ENCODE results near the gene WDR35.

Gene WDR35

GRCh38 chr2:19989667-19990415 is at the start of gene WDR35:
TSS of gene WDR35 (minus strand) at chr2:19990105. CDS start at chr2:19990015, 90 bp downstream.
- DNase-seq = peak; percentile 80

DNA sequence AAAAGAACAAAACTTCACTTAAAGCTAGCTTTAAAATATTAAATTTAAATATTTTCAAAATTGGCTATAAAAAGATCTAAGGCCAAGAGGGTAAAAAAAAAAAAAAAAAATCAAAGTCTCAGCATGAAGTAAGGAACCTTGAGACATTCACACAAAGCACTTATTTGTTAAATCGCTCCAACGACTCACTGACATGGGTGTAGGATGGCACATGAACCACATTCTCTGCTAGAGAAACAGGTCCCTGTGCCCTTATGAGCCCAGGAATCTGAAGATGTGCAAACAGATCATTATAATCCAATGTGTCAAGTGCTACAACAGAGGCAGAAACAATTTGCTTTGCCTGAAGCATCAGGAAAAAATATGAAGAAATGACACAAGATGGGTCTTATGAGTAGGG is 47.8 kb upstream of the WDR35 start:
- DNase-seq = no peak

DNA sequence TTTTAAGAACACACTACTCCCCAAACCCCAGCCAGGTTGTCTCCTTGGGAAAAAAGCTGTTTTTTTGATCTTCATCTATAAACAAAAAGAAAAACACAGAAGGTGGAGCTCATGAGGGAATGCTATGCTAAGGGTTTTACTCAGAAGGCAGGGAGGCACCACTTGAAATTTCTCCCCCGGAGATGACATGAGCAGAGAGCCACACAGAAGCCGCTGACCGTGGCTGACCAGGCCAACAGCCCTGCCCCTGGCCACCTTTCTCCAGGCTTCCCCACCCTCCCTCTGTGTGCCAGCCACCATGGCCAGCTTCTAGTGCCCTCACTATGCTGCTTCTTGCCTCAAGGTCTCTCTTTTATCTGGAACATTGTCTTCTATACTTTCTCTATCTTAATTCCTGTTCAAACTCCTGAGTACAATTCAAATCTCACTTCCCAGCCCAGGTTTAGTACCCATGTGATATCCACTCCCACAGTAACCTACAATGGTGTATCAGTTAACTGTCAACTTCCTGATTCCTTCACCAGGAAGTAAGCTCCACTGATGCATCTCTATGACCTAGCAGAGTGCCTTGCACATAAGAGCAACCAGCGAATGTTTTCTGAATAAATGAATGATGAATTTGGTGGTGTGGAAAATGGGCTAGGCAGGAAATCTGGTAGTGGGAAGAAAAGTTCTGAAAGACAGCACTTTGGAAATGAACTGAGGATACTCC is 46.2 kb upstream of the WDR35 start:
- DNase-seq = no peak

- DNase-seq = no peak
Observed at GRCh38 chr2:20034821-20035220, 44.9 kb upstream of the WDR35 start.

GRCh38 chr2:20034218-20034617 is 44.3 kb upstream of the WDR35 start:
- DNase-seq = no peak

- no peak for DNase-seq
Observed at GRCh38 chr2:20033322-20033721, 43.4 kb upstream of the WDR35 start.

DNA sequence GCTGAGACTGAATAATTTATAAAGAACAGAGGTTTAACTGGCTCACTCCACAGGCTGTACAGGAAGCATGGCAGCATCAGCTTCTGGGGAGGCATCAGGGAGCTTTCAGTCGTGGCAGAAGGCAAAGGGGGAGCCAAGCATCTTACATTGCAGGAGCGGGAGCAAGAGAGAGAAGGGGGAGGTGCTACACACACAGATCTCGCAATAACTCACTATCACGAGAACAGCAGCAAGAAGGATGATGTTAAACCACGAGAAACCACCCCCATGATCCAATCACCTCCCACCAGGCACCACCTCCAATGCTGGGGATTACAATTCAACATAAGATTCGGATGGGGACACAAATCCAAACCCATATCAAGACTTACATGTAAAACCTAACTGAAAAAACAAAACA is 40.3 kb upstream of the WDR35 start:
- no peak for DNase-seq

DNA sequence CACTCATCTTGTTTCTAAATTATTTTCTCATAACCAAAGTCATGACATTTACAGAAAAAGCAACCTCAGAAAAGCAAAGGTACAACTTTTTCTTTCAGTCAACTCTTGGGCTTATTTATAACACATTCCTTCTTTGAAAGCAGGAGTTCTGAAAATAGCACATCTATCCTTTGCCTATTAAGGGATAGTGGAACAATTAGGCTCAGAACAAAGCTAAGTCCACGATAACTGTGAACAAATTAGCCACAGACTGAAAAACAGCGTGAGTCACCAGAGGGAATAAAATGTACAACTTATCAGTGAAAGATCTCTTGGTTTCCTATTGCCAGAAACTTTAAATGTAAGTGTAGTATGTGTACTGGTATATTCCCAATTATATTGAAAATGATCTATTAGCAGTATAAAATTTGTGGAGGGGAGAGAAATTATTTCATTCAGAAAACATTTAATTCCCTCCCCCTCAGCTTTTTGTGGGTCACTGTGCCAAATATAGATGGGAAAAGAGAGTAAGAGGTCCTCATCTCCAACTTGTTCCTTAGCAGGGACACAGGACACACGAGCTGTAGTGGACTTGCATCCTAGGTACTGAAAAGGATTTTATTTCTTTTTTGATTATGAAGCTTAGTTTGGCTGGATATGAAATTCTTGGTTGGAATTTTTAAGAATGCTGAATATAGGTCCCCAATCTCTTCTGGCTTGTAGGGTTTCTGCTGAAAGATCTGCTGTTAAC is 38.0 kb upstream of the WDR35 start:
- no peak for DNase-seq

DNA sequence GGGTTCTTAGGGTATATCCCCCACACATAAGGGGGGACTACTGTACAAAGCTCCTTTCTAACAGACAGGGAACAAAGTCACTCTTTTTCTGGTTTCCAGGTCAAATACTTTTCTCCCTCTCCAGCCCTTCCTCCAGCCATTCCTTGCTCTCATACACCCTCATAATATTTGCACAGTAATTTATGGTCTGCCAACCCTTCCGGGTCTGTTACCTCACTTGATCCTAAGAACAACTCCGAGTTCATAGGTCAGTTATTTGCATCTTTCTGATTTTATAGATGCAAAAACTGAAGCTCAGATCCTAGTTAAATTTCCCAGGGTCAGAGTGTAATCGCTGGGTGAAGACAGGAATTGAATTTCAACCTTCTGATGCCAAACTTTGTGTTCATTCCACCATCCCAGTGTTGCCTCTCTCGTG is 37.4 kb upstream of the WDR35 start:
- DNase-seq = no peak

DNA sequence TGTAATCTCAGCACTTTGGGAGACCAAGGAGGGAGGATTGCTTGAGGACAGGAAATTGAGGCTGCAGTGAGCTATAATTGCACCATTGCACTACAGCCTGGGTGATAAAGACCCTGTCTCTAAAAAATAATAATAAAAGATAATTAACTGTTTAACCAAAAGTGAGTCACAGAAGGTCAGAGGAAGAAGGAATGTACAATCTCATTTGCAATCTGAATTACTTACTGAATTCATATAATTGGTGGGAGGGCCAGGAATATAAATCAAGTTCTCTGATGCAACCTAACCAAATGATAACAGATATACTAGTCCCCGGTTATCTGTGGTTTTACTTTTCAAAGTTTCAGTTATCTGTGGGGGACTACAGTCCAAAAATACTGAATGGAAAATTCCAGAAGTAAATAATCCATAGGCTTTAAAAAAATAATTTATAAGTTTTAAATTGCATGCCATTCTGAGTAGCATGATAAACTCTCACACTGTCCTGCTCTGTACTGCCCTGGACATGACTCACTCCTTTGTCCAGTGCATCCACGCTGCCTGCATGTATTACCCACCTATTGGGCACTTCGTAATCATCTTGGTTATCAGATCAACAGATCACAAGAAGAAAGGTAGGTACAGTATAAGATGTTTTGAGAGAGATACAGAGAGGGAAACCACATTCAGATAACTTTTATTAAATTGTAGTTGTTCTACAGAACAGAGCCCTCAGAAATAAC is 35.3 kb upstream of the WDR35 start:
- DNase-seq = no peak

- no peak for DNase-seq
Observed at GRCh38 chr2:20023688-20024087, 33.8 kb upstream of the WDR35 start.

DNA sequence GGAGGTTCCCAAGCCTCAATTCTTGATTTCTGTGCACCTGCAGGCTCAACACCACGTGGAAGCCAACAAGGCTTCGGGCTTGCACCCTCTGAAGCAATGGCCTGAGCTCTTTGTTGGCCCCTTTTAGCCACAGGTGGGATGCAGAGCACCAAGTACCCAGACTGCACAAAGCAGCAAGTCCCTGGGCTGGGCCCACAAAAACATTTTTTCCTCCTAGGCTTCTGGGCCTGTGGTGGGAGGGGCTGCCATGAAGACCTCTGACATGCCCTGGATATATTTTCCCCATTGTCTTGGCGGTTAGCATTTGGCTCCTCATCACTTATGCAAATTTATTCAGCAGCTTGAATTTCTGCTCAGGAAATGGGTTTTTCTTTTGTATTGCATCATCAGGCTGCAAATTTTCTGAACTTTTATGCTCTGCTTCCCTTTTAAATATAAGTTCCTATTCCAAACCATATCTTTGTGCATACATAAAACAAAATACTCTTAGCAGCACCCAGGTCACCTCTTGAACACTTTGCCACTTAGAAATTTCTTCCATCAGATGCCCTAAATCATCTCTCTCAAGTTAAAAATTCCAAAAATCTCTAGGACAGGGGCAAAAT is 31.6 kb upstream of the WDR35 start:
- no peak for DNase-seq

- no peak for DNase-seq
Observed at GRCh38 chr2:20019747-20020146, 29.8 kb upstream of the WDR35 start.

DNA sequence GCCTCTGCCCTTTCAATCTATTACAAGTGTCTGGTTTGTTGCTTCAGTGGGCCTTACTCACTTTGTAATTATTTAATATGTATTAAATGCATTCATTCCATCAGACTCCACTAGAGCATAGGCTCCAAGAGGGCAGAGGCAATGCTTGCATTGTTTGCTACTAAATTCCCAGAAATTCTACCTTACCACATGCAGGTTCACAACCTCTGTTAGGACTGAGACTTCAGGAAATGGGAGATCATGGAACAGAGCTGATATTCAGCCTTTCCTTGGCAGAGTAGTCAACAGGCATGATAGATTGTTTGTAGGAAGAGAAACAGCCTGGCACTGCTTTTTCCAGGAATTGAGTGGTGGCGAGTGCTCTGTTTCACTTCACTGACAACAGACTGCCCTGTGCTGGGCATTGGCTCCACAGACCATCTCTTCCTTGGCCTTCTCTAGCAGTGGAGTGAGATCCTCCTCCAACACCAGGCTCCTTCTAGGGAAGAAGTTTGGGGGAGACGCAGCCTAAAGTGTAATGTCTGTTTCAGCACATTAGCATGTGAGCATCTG is 28.8 kb upstream of the WDR35 start:
- no peak for DNase-seq

GRCh38 chr2:20016346-20016745 is 26.4 kb upstream of the WDR35 start:
- DNase-seq = no peak

DNA sequence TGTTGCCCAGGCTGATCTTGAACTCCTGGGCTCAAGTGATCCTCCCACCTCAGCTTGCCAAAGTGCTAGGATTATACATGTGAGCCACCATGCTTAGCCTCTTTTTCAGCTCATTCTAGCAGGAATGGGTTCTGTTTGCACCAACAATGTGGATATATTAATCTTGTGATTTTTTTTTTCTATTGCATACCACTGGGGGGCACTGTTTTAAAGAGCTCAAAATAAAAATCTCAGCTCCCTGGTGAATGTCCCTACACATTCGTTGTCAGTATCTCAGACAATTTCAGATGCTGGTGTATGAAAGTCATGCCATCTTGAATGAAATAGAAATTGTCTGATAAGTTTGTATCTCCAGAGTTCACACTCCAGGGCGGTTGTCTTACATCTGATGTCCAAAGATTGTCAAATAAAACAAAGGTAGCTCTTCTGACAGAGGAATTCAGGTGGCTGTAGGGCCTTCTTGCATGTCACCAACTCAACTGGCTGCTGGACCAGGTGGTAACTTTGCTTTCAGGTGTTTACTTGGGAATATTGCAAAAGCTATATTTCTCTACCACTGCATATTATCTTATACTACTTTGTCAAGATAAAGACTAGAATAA is 25.7 kb upstream of the WDR35 start:
- peak; percentile 39 for DNase-seq

- DNase-seq = no peak
Observed at GRCh38 chr2:20013126-20013849, 23.4 kb upstream of the WDR35 start.

DNA sequence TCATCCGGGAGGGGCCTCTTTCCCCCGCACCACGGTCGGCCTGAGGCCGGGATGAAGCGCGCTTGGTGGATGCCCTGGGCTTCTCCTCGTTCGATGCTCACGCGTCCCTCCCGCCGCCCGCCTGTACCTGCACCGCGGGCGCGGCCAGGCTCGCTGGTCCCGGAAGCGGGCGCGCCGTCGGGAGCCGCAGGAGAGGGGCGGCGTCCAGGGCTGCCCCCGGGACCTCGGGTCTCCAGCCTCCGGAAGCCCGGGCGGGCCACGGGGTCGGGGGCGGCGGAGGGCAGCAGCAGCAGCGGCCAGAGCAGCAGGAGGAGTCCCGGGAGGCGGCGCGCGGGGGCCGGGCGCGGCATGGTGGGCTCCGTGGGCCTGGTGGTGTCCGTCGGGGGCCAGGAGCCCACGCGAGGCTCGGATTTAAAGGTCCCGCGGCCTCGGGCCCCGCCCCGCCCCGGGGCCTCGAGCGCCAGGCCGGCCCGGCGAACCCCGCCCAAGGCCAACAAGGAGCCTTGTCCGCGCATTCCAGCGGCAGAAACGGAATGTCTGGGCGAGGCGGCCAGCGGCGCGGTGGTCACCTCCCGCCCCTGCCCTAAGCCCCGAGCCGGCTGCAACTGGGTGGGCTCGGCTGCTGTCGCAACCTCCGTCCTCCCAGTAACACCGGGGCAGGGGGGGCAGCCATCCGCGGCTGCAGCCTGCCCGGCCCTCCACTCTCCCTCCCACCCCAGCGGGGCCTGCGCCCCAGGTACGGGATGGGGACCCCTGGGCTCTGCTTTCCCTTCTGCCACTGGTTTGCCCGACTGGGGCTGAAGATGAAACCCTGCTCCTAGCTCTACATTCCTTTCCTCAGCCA is 22.6 kb upstream of the WDR35 start, which contains the start of gene MATN3:
TSS of gene MATN3 (minus strand) at position 387 of the 844 bp plus-strand sequence. CDS start at position 350, 37 bp downstream.
- no peak for DNase-seq

DNA sequence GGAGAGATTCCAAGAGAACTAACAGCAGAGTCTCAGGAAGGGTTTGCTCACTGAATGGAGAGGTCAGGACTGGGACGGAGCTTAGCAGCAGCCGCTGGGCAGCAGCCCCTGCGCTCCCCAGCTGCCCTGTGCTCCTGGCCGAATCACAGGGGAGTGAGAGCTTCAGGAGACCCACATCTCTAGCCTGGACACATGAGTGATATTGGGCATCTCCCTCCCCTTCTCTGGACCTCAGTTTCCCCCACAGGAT is 22.1 kb upstream of the WDR35 start:
- DNase-seq = no peak

DNA sequence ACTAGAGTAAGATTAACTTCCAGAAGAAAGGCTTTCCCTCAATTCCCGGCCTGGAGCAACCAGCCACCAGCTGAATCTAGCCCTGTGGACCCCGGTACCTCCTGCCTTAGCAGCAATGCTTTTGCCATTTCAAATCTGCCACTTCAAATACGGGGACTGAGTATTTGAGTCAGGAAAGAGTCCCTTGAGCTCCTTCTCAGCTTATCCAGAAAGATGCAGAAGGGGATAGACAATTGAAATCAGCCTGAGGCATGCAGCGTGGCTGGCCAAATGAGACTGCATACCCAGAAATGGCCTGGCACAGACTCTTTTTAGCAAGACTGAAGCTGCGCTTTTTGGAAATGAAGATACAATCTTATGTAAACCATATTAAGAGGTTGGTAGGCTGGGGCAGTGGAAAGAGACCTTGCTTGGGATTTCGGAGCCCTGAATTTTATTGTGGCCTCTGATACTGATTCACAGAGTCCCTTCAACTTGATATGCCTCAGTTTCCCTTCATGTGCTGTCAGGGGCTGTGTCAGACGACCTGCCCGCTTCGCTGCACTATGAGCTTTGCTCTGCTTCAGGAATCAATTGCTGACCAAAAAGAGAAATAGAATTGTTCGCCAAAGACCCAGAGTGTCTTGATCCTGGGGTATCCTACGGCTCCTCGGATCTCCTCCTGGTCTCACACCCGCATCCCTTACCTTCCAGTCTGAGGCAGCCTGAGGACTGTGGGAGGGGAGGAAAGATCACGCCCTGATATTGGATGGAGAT is 21.5 kb upstream of the WDR35 start:
- no peak for DNase-seq

Data from NCI-H748 treated with DMSO at 0.1 percent for 48 hours (cell line).